ENCODE data around the gene PPIF. TPM values are rescaled to one million over a fixed set of nuclear protein-coding genes. Genes with fewer than 3 reads are reported as not detected.

PPIF gene
- total RNA-seq, 1 donor from 2014 or later = 5.7 TPM

DNA sequence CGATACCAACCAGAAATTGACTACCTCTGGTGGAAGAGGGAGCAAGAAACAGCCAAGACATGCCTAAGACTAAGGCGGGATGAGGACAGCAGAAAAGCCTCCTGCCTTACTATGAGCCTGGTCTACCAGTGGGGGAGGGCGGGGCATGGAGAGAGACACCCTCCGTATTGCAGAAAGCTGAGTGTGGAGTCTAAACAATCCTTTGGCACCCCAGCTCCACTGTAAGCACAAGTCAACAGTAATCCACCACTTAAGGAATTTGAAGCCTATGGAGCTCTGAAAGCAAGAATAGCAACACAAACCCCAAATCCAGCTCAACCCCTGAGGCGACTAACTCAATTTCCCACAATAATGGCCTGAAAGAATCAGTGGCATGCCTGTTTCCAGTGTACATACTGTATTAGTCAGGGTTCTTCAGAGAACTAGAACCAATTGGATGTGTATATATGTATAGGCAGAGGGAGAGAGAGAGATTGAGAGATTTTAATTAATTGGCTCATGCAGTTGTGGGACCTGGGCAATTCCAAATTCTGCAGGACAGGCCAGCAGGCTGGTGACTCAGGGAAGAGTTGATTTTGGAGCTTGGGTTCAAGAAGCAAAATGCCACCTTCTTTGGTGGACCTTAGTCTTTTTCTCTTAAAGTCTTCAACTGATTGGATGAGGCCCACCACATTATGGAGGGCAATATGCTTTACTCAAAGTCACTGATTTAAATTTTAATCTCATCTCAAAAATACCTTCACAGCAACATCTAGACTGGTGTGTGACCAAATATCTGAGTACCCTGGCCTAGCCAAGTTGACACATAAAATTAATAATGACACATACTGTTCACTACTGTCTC is 13.5 kb downstream of the PPIF start:
- FAIRE-seq (no peak), DNase-seq (ENCODE audit: low spot score in 2 of 2) (no peak)

DNA sequence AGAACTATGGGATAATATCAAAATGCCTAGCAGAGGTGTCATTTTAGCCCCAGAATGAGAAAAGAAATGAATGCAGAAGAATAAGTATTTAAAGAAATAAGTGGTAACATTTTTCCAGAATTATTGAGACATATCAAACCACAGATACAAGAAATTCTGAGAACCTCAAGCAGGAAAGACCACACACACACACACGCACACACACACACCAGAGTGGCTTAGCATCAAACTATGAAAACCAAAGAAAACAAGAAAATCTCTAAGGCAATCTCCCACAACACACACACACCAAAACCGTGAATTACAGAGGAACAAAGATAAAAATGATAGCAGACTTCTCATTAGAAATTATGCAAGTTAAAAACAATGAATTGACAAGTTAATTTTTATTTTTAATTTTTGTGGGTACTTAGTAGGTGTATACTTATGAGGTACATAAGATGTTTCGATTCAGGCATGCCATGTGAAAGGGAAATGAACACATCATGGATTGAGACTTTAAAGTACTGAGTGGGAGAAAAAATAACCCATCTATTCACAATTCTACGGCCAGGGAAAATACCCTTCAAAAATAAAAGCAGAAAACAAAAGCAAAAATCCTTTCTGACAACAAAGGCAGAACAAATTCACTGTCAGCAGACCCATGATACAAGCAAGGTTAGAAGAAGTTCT is 14.6 kb downstream of the PPIF start:
- no peak for FAIRE-seq
- DNase-seq (ENCODE audit: low spot score in 2 of 2) = no peak

DNA sequence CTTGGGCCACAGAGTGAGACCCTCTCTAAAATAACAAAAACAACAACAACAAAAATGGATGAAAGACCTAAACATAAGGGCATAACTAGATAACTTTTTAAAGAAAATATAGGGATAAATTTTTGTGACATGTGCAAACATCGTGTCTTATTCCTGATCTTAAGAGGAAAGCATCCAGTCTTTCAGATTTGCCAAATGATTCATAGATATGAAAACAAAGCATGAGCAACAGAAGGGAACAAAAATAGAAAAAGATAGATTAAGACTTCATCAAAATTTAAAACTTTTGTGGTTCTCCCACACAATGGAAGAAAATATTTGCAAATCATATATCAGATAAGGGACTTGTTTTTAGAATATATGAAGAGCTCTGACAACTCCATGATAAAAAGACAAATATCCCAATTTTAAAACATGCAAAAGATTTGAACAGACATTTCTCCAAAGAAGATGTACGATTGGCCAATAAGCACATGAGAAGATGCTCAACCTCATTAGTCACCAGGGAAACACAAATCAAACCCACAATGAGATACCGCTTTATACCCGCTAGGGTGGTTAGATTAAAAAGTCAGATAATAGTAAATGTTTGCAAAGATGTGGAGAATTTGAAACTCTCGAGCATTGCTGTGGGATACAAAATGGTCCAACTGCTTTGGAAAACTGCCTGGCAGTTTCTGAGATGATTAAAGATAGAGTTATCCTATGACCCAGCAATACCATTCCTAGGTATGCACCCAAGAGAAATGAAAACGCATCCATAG is 20.3 kb downstream of the PPIF start:
- no peak for FAIRE-seq
- DNase-seq (ENCODE audit: low spot score in 2 of 2) = no peak

DNA sequence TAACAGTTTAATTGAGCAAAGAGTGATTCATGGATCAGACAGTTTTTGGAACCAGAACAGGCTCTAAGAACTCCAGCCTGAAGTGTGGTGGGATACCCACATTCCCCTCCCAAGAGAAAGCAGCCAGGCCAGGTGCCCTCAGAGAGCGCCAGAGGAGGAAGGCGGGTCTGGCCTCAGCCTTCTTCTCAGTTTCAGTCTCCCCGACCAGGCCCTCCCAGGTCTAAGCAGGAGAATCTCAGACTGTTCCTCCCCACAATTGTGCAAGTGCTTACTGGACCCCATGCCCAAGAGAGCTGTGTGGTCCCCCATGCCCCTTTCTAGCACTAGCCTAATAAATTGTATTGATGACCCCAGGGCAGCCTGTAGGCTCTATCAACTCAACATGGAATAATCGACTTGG is 25.6 kb downstream of the PPIF start:
- no peak for FAIRE-seq
- no peak for DNase-seq (ENCODE audit: low spot score in 2 of 2)

GRCh38 chr10:79374312-79375191 is 27.3 kb downstream of the PPIF start:
- DNase-seq (ENCODE audit: low spot score in 2 of 2) (peak; percentile 62 to 83), FAIRE-seq (no peak)

- DNase-seq (ENCODE audit: low spot score in 2 of 2) (no peak), FAIRE-seq (no peak)
Measured at GRCh38 chr10:79375321-79376077, 28.2 kb downstream of the PPIF start.

DNA sequence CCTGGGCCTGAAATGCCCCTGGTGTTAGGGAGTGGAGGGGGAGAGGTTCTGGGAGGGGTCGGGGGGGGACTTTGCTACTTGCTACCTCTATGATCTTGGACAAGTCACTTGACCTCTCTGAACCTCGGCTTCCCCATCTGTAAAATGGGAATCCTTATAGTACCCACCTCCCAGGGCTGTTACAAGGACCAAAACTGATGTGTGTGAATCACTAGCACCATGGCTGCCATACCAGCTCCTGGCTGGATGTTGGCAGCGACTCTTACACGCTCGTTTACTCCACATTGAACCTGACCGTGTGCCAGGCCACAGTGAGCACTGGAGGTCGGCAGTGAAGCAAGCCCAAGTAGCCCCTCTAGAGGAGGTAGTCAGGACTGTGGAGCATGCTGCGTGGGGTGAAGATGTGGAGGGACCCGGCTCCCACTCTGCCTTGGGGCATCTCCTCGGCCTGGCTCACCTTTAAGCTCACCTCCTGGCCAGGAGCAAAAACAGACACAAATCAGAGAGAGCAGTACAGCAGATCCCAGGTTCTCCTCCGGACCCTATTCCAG is 28.9 kb downstream of the PPIF start:
- DNase-seq (ENCODE audit: low spot score in 2 of 2) (no peak), FAIRE-seq (no peak)

DNA sequence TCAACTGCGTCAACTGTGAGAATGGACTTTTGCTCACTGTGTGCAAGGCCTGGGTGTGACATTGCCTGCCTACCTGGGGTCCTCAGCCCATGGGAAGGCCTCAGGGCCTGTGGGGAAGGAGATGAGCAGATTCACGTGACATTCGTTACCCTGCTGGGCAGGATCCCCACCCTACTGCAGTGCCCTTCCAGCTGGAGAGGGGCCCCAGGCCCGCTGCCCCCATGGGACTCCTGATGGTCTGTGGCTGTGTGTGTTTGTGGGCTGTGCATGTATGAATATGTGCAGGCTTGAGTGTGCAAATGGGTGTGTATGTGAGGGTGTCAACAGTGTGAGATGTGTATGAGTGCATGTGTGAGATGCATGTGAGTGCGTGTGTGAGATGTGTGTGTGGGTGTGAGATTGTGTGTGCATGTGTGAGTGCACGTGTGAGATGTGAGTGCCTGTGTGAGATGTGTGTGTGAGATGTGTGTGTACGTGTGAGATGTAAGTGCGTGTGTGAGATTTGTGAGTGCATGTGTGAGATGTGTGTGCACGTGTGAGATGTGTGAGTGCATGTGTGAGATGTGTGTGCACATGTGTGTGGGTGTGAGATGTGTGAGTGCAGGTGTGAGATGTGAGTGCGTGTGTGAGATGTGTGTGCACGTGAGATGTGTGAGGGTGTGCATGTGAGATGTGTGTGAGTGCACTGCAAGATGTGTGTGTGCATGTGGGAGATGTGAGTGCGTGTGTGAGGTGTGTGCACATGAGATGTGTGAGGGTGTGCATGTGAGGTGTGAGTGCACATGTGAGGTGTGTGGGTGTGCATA is 29.7 kb downstream of the PPIF start:
- FAIRE-seq (no peak), DNase-seq (ENCODE audit: low spot score in 2 of 2) (no peak)

DNA sequence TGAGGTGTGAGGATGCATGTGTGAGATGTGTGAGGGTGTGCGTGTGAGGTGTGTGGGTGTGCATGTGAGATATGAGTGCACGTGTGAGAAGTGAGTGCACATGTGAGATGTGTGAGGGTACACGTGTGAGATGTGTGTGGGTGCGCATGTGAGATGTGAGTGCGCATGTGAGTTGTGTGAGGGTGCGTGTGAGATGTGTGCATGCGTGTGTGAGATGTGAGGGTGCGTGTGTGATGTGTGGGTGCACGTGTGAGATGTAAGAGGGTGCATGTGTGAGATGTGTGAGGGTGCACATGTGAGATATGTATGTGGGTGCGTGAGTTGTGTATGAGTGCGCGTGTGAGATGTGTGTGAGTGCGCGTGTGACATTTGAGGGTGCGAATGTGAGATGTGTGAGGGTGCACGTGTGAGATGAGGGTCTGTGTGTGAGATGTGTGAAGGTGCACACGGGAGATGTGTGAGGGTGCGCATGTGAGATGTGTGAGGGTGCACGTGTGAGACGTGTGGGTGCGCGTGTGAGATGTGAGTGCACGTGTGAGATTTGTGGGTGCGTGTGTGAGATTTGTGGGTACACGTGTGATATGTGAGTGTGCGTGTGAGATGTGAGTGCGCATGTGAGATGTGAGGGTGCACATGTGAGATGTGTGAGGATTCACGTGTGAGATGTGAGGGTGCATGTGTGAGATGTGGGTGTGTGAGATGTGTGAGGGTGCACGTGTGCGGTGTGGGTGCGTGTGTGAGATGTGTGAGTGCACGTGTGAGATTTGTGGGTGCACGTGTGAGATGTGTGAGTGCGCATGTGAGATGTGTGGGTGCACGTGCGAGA is 30.5 kb downstream of the PPIF start:
- DNase-seq (ENCODE audit: low spot score in 2 of 2) (no peak), FAIRE-seq (no peak)

GRCh38 chr10:79378383-79378646 is 31.0 kb downstream of the PPIF start:
- FAIRE-seq = no peak

DNA sequence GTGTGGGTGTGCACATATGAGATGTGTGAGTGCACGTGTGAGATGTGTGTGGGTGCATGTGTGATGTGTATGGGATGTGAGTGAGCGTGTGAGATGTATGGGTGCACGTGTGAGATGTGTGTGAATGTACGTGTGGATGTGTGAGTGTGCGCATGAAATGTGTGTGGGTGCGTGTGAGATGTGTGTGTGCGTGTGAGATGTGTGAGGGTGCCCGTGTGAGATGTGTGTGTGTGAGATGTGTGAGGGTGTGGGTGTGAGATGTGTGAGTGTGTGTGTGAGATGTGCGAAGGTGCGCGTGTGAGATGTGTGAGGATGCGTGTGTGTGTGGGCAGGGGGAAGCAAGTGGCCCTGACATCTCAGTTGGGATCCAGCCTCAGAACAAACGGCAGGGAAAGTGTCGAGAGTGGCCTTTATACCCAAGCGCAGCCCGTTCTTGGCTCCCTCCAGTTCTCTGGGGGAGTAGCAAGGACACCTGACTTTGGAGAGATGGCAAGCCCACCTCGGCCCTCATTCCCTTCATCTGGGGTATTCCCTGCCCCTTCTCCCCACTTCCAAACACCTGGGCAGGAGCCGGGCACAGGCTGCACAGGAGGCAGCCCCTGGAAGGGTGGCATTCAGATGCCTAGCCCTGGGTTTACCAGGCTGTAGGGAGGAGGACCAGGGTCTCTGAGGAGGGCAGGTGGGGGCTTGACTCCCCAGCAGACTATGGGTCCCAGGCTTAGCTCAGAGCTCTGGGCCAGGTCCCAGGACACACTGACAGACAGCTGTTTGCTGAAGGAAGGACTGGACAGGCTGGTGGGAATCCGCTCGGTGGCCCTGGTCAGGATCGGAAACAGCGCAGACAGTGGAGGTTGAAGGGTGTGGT is 31.6 kb downstream of the PPIF start:
- DNase-seq (ENCODE audit: low spot score in 2 of 2) (no peak), FAIRE-seq (no peak)

More at GRCh38 chr10:79378383-79378646, 31.0 kb downstream of the PPIF start:
- DNase-seq (ENCODE audit: low spot score in 2 of 2) = no peak

DNA sequence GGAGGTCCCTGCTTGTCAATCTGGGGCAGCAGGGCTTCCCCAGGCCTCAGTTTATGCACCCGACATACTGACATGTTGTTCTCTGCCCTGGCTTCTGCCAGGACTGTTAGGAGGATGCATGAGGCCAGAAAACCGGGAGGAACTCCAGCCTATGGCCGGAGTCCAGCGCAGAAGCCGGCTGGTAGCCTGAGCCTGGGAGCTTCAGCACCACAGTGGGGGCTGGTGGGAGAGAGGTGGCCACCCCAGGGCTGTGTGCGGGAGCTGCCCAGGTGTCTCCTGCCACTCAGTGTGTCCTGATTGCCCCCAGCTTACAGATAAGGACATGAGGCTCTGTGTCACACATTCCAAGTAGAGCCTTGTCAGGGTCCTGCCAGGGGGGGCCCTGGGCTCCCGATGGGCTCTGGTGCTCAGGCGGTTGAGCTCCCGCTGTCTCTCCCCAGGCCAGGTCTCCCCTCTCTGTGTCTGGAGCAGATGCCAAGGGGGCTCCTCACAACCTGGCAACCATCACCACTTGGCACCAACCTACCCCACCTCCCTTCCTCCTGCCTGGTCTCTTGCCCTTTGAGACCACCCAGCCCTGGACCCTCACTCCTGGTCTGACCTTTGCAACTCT is 32.3 kb downstream of the PPIF start:
- FAIRE-seq = no peak
- DNase-seq (ENCODE audit: low spot score in 2 of 2) = peak in 1 of 2 donors; percentile 22

- peak in 1 of 2 donors; percentile 19 for DNase-seq (ENCODE audit: low spot score in 2 of 2)
- FAIRE-seq = no peak
Measured at GRCh38 chr10:79380125-79380945, 33.1 kb downstream of the PPIF start.

DNA sequence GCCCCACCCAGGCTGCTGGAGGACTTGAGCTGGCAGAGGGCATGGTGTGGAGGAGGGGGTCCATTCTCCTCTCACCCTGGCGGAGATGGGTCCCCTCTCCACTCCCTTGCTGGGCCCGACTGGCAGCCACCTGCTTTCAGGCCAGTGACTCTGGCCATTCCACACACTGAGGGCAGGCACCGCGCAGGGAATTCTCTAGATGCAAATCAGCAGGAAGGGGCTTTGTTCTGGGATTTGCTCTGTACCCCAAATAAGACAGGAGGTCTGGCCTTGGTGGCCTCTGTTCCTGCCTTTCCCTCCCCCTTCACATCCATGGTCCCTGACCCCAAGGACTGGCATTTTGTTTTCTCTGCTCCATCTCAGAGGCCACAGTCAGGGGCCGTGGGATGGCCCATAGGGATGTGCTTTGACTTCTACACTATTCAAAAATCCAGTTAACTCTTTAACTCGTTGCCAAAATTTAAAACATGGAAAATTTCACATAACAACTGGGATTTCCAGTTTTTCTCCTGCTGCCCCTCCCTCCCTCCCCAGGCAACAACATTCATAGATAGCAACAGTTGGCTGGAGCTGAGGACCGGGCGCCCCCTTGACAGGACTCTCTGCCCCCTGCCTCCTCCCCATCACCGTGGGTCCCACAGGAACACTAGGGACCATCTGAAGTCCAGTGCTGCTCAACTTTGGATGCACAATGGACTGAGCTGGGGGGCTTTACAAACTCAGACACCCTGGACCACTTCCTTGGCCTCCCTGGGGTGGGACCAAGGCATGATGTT is 33.9 kb downstream of the PPIF start:
- DNase-seq (ENCODE audit: low spot score in 2 of 2) = peak in 1 of 2 donors; percentile 14
- FAIRE-seq = no peak

DNA sequence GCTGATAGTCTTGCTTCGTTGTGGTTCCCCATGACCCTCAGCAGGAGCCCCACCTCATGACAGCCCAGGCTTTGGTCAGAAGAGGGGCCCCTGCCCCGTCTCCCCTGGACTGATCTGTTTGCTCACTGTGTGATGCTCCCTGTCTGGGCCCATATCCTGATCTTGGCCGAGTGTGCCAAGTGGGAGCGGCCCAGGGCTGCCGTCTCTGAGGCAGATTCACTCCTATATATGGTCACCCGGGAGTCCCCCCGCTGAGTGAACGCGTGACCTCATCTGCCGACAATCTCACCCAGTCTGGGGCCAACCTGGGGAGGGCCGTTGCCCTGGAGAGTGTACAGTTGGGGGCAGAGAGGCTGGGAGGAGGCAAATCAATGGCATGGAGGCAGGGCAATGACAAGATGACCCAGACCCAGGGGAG is 34.5 kb downstream of the PPIF start:
- FAIRE-seq (no peak), DNase-seq (ENCODE audit: low spot score in 2 of 2) (peak in 1 of 2 donors; percentile 44)

All from frontal cortex (tissue), 4 donors.